Neuronal stem cell (in vitro differentiated cells): ENCODE data around the gene TUBA3C.
"Not testable (repeated sequence)": the region's sequence is repeated elsewhere in the genome, so short reads cannot be mapped to it uniquely, and the experiment has no call there.

Source experiments
- DNase-seq: peaks from one replicate; pipeline ENCODE4 v3.0.0-alpha.2; 2013; ENCODE audit warnings: low spot score
- H2AFZ ChIP-seq: one replicate; pipeline ENCODE4 v1.6.1; 2013; ENCODE audit warnings: mild to moderate bottlenecking, low read length, inconsistent platforms
- H2AK5ac ChIP-seq: 2 replicates; pipeline ENCODE4 v1.6.1; 2013; ENCODE audit warnings: low read depth, mild to moderate bottlenecking, inconsistent platforms, low read length, moderate library complexity, mixed read lengths
- H2BK120ac ChIP-seq: 2 replicates; pipeline ENCODE4 v1.6.1; 2013; ENCODE audit warnings: low read depth, mild to moderate bottlenecking, inconsistent platforms, low read length, moderate library complexity, mixed read lengths
- H2BK12ac ChIP-seq: one replicate; pipeline ENCODE4 v1.6.1; 2013; ENCODE audit warnings: low read length, inconsistent platforms
- H2BK15ac ChIP-seq: 2 replicates; pipeline ENCODE4 v1.6.1; 2013; ENCODE audit warnings: mild to moderate bottlenecking, low read length, inconsistent platforms, mixed read lengths
- H2BK5ac ChIP-seq: one replicate; pipeline ENCODE4 v1.6.1; 2013; ENCODE audit warnings: inconsistent platforms, mild to moderate bottlenecking, low read length, moderate library complexity
- H3K14ac ChIP-seq: one replicate; pipeline ENCODE4 v1.6.1; 2013; ENCODE audit warnings: low read length, inconsistent platforms
- H3K18ac ChIP-seq: 2 replicates; pipeline ENCODE4 v1.6.1; 2013; ENCODE audit warnings: low read length, inconsistent platforms
- H3K23ac ChIP-seq: 2 replicates; pipeline ENCODE4 v1.6.1; 2013; ENCODE audit warnings: low read depth, mild to moderate bottlenecking, mixed read lengths, low read length, inconsistent platforms; ENCODE audit not compliant: poor library complexity
- H3K27ac ChIP-seq: replicated peaks from 3 replicates; pipeline ENCODE4 v1.5.1; 2013; ENCODE audit warnings: low read length, inconsistent platforms
- H3K27me3 ChIP-seq, 3 experiments: 2 replicates each; pipeline ENCODE4 v1.6.1; 2013; ENCODE audit warnings: low read length in 3 of 3, mild to moderate bottlenecking in 2 of 3, inconsistent platforms in 1 of 3, low read depth in 1 of 3, mixed read lengths in 1 of 3, moderate library complexity in 1 of 3; ENCODE audit not compliant: control insufficient read depth in 3 of 3, insufficient read depth in 3 of 3
- H3K36me3 ChIP-seq, 2 donors: replicated peaks in 1 of 2; 2 replicates each; pipeline ENCODE4 v1.6.1; 2013; ENCODE audit warnings: low read length in 2 of 2; ENCODE audit not compliant: control insufficient read depth in 2 of 2, insufficient read depth in 2 of 2
- H3K4ac ChIP-seq: 2 replicates; pipeline ENCODE4 v1.6.1; 2013; ENCODE audit warnings: inconsistent platforms, mild to moderate bottlenecking, low read length, moderate library complexity
- H3K4me1 ChIP-seq, 2 donors: 1 replicate in 1 of 2; 2 replicates in 1 of 2; pipeline ENCODE4 v1.6.1; 2013; ENCODE audit warnings: low read length in 2 of 2, low read depth in 1 of 2; ENCODE audit not compliant: control insufficient read depth in 2 of 2, insufficient read depth in 1 of 2
- H3K4me2 ChIP-seq: one replicate; pipeline ENCODE4 v1.6.1; 2013; ENCODE audit warnings: mild to moderate bottlenecking, low read length, inconsistent platforms; ENCODE audit not compliant: insufficient read depth, poor library complexity, severe bottlenecking
- H3K4me3 ChIP-seq, 2 donors: 2 replicates each; pipeline ENCODE4 v1.5.1; 2013; ENCODE audit warnings: low read length in 2 of 2, mild to moderate bottlenecking in 2 of 2, inconsistent platforms in 1 of 2, moderate library complexity in 1 of 2
- H3K79me1 ChIP-seq: one replicate; pipeline ENCODE4 v1.6.1; 2013; ENCODE audit warnings: low read depth, mild to moderate bottlenecking, inconsistent platforms, low read length, moderate library complexity
- H3K9ac ChIP-seq: one replicate; pipeline ENCODE4 v1.6.1; 2013; ENCODE audit warnings: mild to moderate bottlenecking, low read depth, low read length, inconsistent platforms; ENCODE audit not compliant: poor library complexity
- H3K9me3 ChIP-seq, 2 donors: replicated peaks in 1 of 2; 2 replicates each; pipeline versions ENCODE3 to v1.6.1; 2013; ENCODE audit warnings: low read length in 2 of 2, mild to moderate bottlenecking in 2 of 2, inconsistent platforms in 1 of 2, low read depth in 1 of 2, mixed read lengths in 1 of 2, moderate library complexity in 1 of 2; ENCODE audit not compliant: control insufficient read depth in 2 of 2, insufficient read depth in 1 of 2
- H4K8ac ChIP-seq: one replicate; pipeline ENCODE4 v1.6.1; 2013; ENCODE audit warnings: low read depth, mild to moderate bottlenecking, inconsistent platforms, low read length, moderate library complexity
- H4K91ac ChIP-seq: one replicate; pipeline ENCODE4 v1.6.1; 2013; ENCODE audit warnings: low read length, low read depth, mild to moderate bottlenecking, inconsistent platforms; ENCODE audit not compliant: poor library complexity
- WGBS, 2 donors: extraction: QIAGEN DNeasy Blood & Tissue Kit; methylation state at CpG; one replicate each; pipeline ENCODE4 v1.1.7; 2013; ENCODE audit warnings: missing lambda C conversion rate in 2 of 2, mixed read lengths in 1 of 2; ENCODE audit not compliant: insufficient read length in 2 of 2, insufficient replicate concordance in 1 of 2; ENCODE audit errors: extremely low coverage in 2 of 2; 5-methylcytosine and 5-hydroxymethylcytosine counted together

TUBA3C gene

GRCh38 chr13:19178901-19179593, 2.6 kb downstream of the TUBA3C start:
- no peak overlapping the region for H3K14ac ChIP-seq
- H3K79me1 ChIP-seq = no peaks in the 10 kb centered on the region
- H3K23ac ChIP-seq = no peak overlapping the region
- DNase-seq = no peak
- no peak overlapping the region for H3K4me2 ChIP-seq
- H3K9ac ChIP-seq = no peak overlapping the region
- H2BK5ac ChIP-seq = no peak overlapping the region
- no CpG with 5 or more reads among the region's 15 CpGs for WGBS, 2 donors
- no peak overlapping the region for H2BK12ac ChIP-seq
- H2AFZ ChIP-seq = no peak overlapping the region
- no peak overlapping the region for H3K4ac ChIP-seq
- no peak overlapping the region for H3K18ac ChIP-seq
- H3K4me1 ChIP-seq = no peaks in the 10 kb centered on the region
- H3K9me3 ChIP-seq = peaks cover 0 to 45% of the 10 kb centered on the region in 2 donors
- H3K36me3 ChIP-seq = no peaks in the 10 kb centered on the region
- H3K27me3 ChIP-seq = no peaks in the 10 kb centered on the region
- no peak overlapping the region for H3K27ac ChIP-seq
- peak overlapping the region in 1 of 2 donors; percentile 24 for H3K4me3 ChIP-seq
- no peak overlapping the region for H2BK15ac ChIP-seq
- no peak overlapping the region for H2BK120ac ChIP-seq
- no peak overlapping the region for H4K91ac ChIP-seq
- H2AK5ac ChIP-seq = no peak overlapping the region
- H4K8ac ChIP-seq = no peak overlapping the region

GRCh38 chr13:19176981-19177776, 4.4 kb downstream of the TUBA3C start:
- Histone ChIP-seq H3K4me3 (peak overlapping the region in 1 of 2 donors; percentile 57), H3K23ac (peak overlapping the region; percentile 55), H3K9me3 (peaks cover 0 to 51% of the 10 kb centered on the region in 2 donors)
- DNase-seq, H3K4me1 ChIP-seq, H2BK15ac ChIP-seq, H2BK5ac ChIP-seq, H3K79me1 ChIP-seq, H3K27ac ChIP-seq, H3K9ac ChIP-seq, H3K36me3 ChIP-seq, H2AK5ac ChIP-seq, H2AFZ ChIP-seq, H3K18ac ChIP-seq, H4K91ac ChIP-seq, H3K4me2 ChIP-seq, H3K27me3 ChIP-seq, H2BK120ac ChIP-seq, H3K14ac ChIP-seq, H4K8ac ChIP-seq, H2BK12ac ChIP-seq, H3K4ac ChIP-seq: not testable (repeated sequence)
- WGBS, 2 donors = no CpG with 5 or more reads among the region's 36 CpGs

- Histone ChIP-seq H3K4me2 (no peak overlapping the region), H3K9ac (no peak overlapping the region), H3K27ac (no peak overlapping the region), H3K4ac (no peak overlapping the region), H3K27me3 (no peaks in the 10 kb centered on the region), H2AK5ac (no peak overlapping the region), H2BK15ac (no peak overlapping the region), H4K91ac (no peak overlapping the region), H3K4me1 (no peaks in the 10 kb centered on the region), H2BK5ac (no peak overlapping the region), H2BK12ac (no peak overlapping the region), H3K9me3 (peaks cover 0 to 56% of the 10 kb centered on the region in 2 donors), H3K23ac (no peak overlapping the region), H3K79me1 (no peaks in the 10 kb centered on the region), H3K36me3 (no peaks in the 10 kb centered on the region), H3K18ac (no peak overlapping the region), H4K8ac (no peak overlapping the region), H2BK120ac (no peak overlapping the region), H2AFZ (no peak overlapping the region), H3K4me3 (no peak overlapping the region), H3K14ac (no peak overlapping the region)
- no CpG with 5 or more reads among the region's 16 CpGs for WGBS, 2 donors
- DNase-seq = no peak
Observed at GRCh38 chr13:19173752-19174151, 7.9 kb downstream of the TUBA3C start.

GRCh38 chr13:19172647-19173030, 9.0 kb downstream of the TUBA3C start:
- Histone ChIP-seq H3K23ac (no peak overlapping the region), H3K4ac (no peak overlapping the region), H2BK15ac (no peak overlapping the region), H4K8ac (no peak overlapping the region), H4K91ac (no peak overlapping the region), H2BK120ac (no peak overlapping the region), H3K9me3 (peaks cover 0 to 53% of the 10 kb centered on the region in 2 donors), H3K79me1 (no peaks in the 10 kb centered on the region), H2AK5ac (no peak overlapping the region), H3K14ac (no peak overlapping the region), H3K27ac (no peak overlapping the region), H3K18ac (no peak overlapping the region), H3K4me2 (no peak overlapping the region), H3K27me3 (no peaks in the 10 kb centered on the region), H3K4me3 (no peak overlapping the region), H3K4me1 (no peaks in the 10 kb centered on the region), H2BK12ac (no peak overlapping the region), H3K9ac (no peak overlapping the region), H2AFZ (no peak overlapping the region), H3K36me3 (no peaks in the 10 kb centered on the region), H2BK5ac (no peak overlapping the region)
- no peak for DNase-seq
- WGBS, 2 donors = no CpG with 5 or more reads among the region's 6 CpGs
